SK-N-SH (cell line): ENCODE results near the gene NAXE. TPM values are rescaled to one million over a fixed set of nuclear protein-coding genes. Genes with fewer than 3 reads are reported as not detected.

Experiments used
- CTCF ChIA-PET: fragments of 300-600, 350-600 bp; formaldehyde crosslinking; extraction: SDS; loops from one replicate; lab custom pipeline; 2021; lab: Yijun Ruan, JAX
- POLR2A ChIA-PET: fragments of 350-600 bp; sonication (Branson Sonifier 250); formaldehyde crosslinking; extraction: SDS; loops from one replicate; lab custom pipeline; 2020; ENCODE audit warnings: antibody characterized with exemption, inconsistent platforms; lab: Yijun Ruan, JAX
- DNase-seq: peaks from one replicate; pipeline ENCODE4 v3.0.0; 2012
- H2AFZ ChIP-seq: fragments of 200-600 bp; sonication (generic); 2 replicates; pipeline ENCODE4 v1.8.1; 2016; ENCODE audit warnings: antibody characterized with exemption, mild to moderate bottlenecking, low read depth
- H3F3A ChIP-seq: fragments of 200-600 bp; sonication (generic); replicated peaks from 2 replicates; pipeline ENCODE3; 2016; ENCODE audit warnings: antibody characterized with exemption, mild to moderate bottlenecking; ENCODE audit not compliant: insufficient read depth
- H3K27ac ChIP-seq, 2 experiments: fragments of 200-500 bp in 1 of 2; fragments of 200-600 bp in 1 of 2; sonication (Bioruptor generic) in 1 of 2; sonication (generic), shearing (Covaris generic) in 1 of 2; 2 replicates each; pipeline versions ENCODE4 v1.5.1 to v1.6.1; 2014 to 2016; ENCODE audit warnings: low read depth in 2 of 2, inconsistent platforms in 1 of 2, low read length in 1 of 2, mild to moderate bottlenecking in 1 of 2, mixed read lengths in 1 of 2
- H3K27me3 ChIP-seq: fragments of 200-600 bp; sonication (generic), shearing (Covaris generic); 2 replicates; pipeline ENCODE4 v1.6.1; 2016; ENCODE audit warnings: mixed run types; ENCODE audit not compliant: insufficient read depth
- H3K36me3 ChIP-seq, 2 experiments: fragments of 200-500 bp in 1 of 2; fragments of 200-600 bp in 1 of 2; sonication (Bioruptor generic) in 1 of 2; sonication (generic) in 1 of 2; replicated peaks in 1 of 2; 2 replicates each; pipeline versions ENCODE3 to v1.5.1; 2014 to 2016; ENCODE audit warnings: low read length in 1 of 2, mild to moderate bottlenecking in 1 of 2; ENCODE audit not compliant: insufficient read depth in 2 of 2, control insufficient read depth in 1 of 2
- H3K4me1 ChIP-seq, 2 experiments: fragments of 200-500 bp in 1 of 2; fragments of 200-600 bp in 1 of 2; sonication (Bioruptor generic) in 1 of 2; sonication (generic), shearing (Covaris generic) in 1 of 2; 2 replicates each; pipeline versions ENCODE4 v1.5.1 to v1.6.1; 2014 to 2016; ENCODE audit warnings: low read depth in 1 of 2, low read length in 1 of 2, mixed run types in 1 of 2; ENCODE audit not compliant: insufficient read depth in 2 of 2, control insufficient read depth in 1 of 2
- H3K4me2 ChIP-seq: fragments of 200-600 bp; sonication (generic), shearing (Covaris generic); 2 replicates; pipeline ENCODE4 v1.6.1; 2017; ENCODE audit warnings: mixed run types
- H3K4me3 ChIP-seq, 2 experiments: fragments of 200-500 bp in 1 of 2; fragments of 200-600 bp in 1 of 2; sonication (Bioruptor generic) in 1 of 2; sonication (generic), shearing (Covaris generic) in 1 of 2; 2 replicates each; pipeline versions ENCODE4 v1.5.1 to v1.8.1; 2014 to 2016; ENCODE audit warnings: low read depth in 2 of 2, inconsistent platforms in 1 of 2, low read length in 1 of 2, mild to moderate bottlenecking in 1 of 2, mixed read lengths in 1 of 2, moderate library complexity in 1 of 2
- H3K79me2 ChIP-seq: fragments of 200-600 bp; sonication (generic); 2 replicates; pipeline ENCODE4 v1.8.1; 2017; ENCODE audit warnings: mild to moderate bottlenecking; ENCODE audit not compliant: insufficient read depth
- H3K9ac ChIP-seq: fragments of 200-600 bp; sonication (generic); 2 replicates; pipeline ENCODE4 v1.6.1; 2017; ENCODE audit warnings: mixed run types
- H3K9me2 ChIP-seq: fragments of 200-600 bp; sonication (generic); 2 replicates; pipeline ENCODE4 v1.6.1; 2017; ENCODE audit warnings: mixed run types
- H3K9me3 ChIP-seq: fragments of 200-600 bp; sonication (generic); 2 replicates; pipeline ENCODE4 v1.6.1; 2017; ENCODE audit warnings: mixed run types, mild to moderate bottlenecking, moderate library complexity
- H4K20me1 ChIP-seq: fragments of 200-600 bp; sonication (generic); 2 replicates; pipeline ENCODE4 v1.6.1; 2017; ENCODE audit warnings: mild to moderate bottlenecking, mixed run types; ENCODE audit not compliant: insufficient read depth
- CTCF ChIP-seq: fragments of 200-600 bp; sonication (generic); IDR thresholded peaks from 2 replicates; pipeline ENCODE4 v1.6.1; 2017; ENCODE audit warnings: antibody characterized with exemption, mild to moderate bottlenecking, moderate library complexity
- EP300 ChIP-seq, 2 experiments: IDR thresholded peaks; 2 replicates each; pipeline versions ENCODE4 v1.4.0 to v1.6.1; 2012; ENCODE audit warnings: borderline replicate concordance in 1 of 2, low read depth in 1 of 2, low read length in 1 of 2
- EZH2phosphoT487 ChIP-seq: fragments of 200-600 bp; sonication (generic); IDR thresholded peaks from 2 replicates; pipeline ENCODE4 v1.6.1; 2017; ENCODE audit warnings: low read depth, mixed run types, mild to moderate bottlenecking, antibody characterized with exemption, moderate library complexity, borderline replicate concordance
- FOSL2 ChIP-seq: IDR thresholded peaks from 2 replicates; pipeline ENCODE4 v1.4.0; 2012; ENCODE audit warnings: low read depth, mild to moderate bottlenecking, moderate library complexity, borderline replicate concordance
- FOXJ3 ChIP-seq: sonication (generic); formaldehyde crosslinking; IDR thresholded peaks from 2 replicates; pipeline ENCODE4 v1.5.1; 2020; ENCODE audit warnings: mild to moderate bottlenecking, missing genetic modification reagents
- GABPA ChIP-seq: IDR thresholded peaks from 2 replicates; pipeline ENCODE4 v1.4.0; 2012; ENCODE audit warnings: low read depth, mild to moderate bottlenecking
- JUND ChIP-seq: IDR thresholded peaks from 2 replicates; pipeline ENCODE4 v1.4.0; 2012
- MEF2A ChIP-seq: IDR thresholded peaks from 2 replicates; pipeline ENCODE4 v1.4.0; 2012; ENCODE audit warnings: low read depth, borderline replicate concordance
- MXI1 ChIP-seq: IDR thresholded peaks from 2 replicates; pipeline ENCODE4 v1.6.1; 2012; ENCODE audit warnings: mild to moderate bottlenecking, low read depth, low read length, improper control_type of control experiment
- NFIC ChIP-seq: IDR thresholded peaks from 2 replicates; pipeline ENCODE4 v1.4.0; 2012; ENCODE audit warnings: borderline replicate concordance
- NRF1 ChIP-seq: IDR thresholded peaks from 2 replicates; pipeline ENCODE4 v1.6.1; 2012; ENCODE audit warnings: low read depth, mild to moderate bottlenecking, low read length
- PBX3 ChIP-seq: IDR thresholded peaks from 2 replicates; pipeline ENCODE4; 2012
- RCOR1 ChIP-seq: fragments of 150-350 bp; IDR thresholded peaks from 2 replicates; pipeline ENCODE4 v1.6.1; 2017; ENCODE audit warnings: antibody characterized with exemption, low read length
- RFX5 ChIP-seq: IDR thresholded peaks from 2 replicates; pipeline ENCODE4 v1.6.1; 2012; ENCODE audit warnings: mild to moderate bottlenecking, improper control_type of control experiment, low read length
- TCF12 ChIP-seq: IDR thresholded peaks from 2 replicates; pipeline ENCODE4 v1.4.0; 2012
- USF1 ChIP-seq: IDR thresholded peaks from 2 replicates; pipeline ENCODE4 v1.4.0; 2012; ENCODE audit warnings: low read depth, borderline replicate concordance
- USF2 ChIP-seq: fragments of 150-350 bp; IDR thresholded peaks from 2 replicates; pipeline ENCODE4 v1.6.1; 2017; ENCODE audit warnings: antibody characterized with exemption, low read length, low read depth, borderline replicate concordance
- YY1 ChIP-seq: IDR thresholded peaks from 2 replicates; pipeline ENCODE4 v1.4.0; 2012; ENCODE audit warnings: low read depth, mild to moderate bottlenecking
- WGBS: methylation state at CpG from one replicate; pipeline ENCODE4 v1.1.6; 2017; ENCODE audit warnings: low lambda C conversion rate; 5-methylcytosine and 5-hydroxymethylcytosine counted together
- polyA plus RNA-seq, 3 experiments: library from polyadenylated mRNA; depleted of rRNA; stranded (reverse); fragments of >200 nt; gene quantifications; 2 replicates each; pipeline ENCODE4 v1.2.3, GENCODE V29; 2012

The NAXE gene
- polyA plus RNA-seq, 1 of the 3 experiments (the other 2 are of a cell fraction): 98.4 TPM

- CTCF ChIA-PET: interaction anchor here (0.8 to 17.8 kb wide), 4 partner anchors 11 to 68 kb away, joined by 3 to 252 read pairs (median 125); partner anchors contain the start of gene CRABP2
Observed at GRCh38 chr1:156638189-156638985, 46.8 kb downstream of the NAXE start.

GRCh38 chr1:156639601-156640101 is 48.1 kb downstream of the NAXE start:
- Histone ChIP-seq H3K4me1 (peaks cover 0 to 34% of the 10 kb centered on the region in 2 experiments; a peak in 1 of 4 replicates), H3K9me2 (no peaks in the 10 kb centered on the region), H3K9me3 (no peaks in the 10 kb centered on the region), H3K4me2 (no peak overlapping the region), H3K27me3 (peaks cover 55% of the 10 kb centered on the region), H3K79me2 (no peaks in the 10 kb centered on the region), H3K27ac (peak overlapping the region in 1 of 2 experiments; percentile 31; a peak in 2 of 4 replicates), H3F3A (peaks cover 5% of the 10 kb centered on the region), H3K4me3 (no peak overlapping the region), H4K20me1 (no peaks in the 10 kb centered on the region), H2AFZ (no peak overlapping the region), H3K36me3 (no peaks in the 10 kb centered on the region), H3K9ac (no peak overlapping the region)
- peak; percentile 74 for DNase-seq
- CTCF ChIA-PET: interaction anchor here (0.7 to 17.8 kb wide), 6 partner anchors 13 to 50 kb away, joined by 3 to 252 read pairs (median 7); partner anchors contain the start of gene NES
- WGBS: 73% methylated on average over 5 of the region's 6 CpGs
- POLR2A ChIA-PET: no interaction called here
- TF ChIP-seq RFX5: no peak
- no peak for TF ChIP-seq USF1
- TF ChIP-seq CTCF: no peak
- no peak for TF ChIP-seq MEF2A
- TF ChIP-seq GABPA: no peak
- no peak for TF ChIP-seq JUND
- TF ChIP-seq USF2: no peak
- TF ChIP-seq EP300 (IDR thresholded peaks at IDR 0.05; ENCODE audit: borderline replicate concordance in 1 of 2, low read depth in 1 of 2, low read length in 1 of 2): peak in 1 of 2 experiments; percentile 24; a peak in 1 of 4 replicates
- no peak for TF ChIP-seq PBX3
- peak; percentile 9; the same call in 1 of the 2 replicates for TF ChIP-seq RCOR1
- TF ChIP-seq TCF12: no peak
- TF ChIP-seq FOXJ3 (CRISPR knock-in tag): peak; percentile 60
- TF ChIP-seq NFIC: no peak
- no peak for TF ChIP-seq FOSL2
- no peak for TF ChIP-seq NRF1
- no peak for TF ChIP-seq MXI1
- TF ChIP-seq YY1: no peak

More at GRCh38 chr1:156638189-156638985, 46.8 kb downstream of the NAXE start:
- no peaks in the 10 kb centered on the region for H3K9me2 ChIP-seq
- H3K4me1 ChIP-seq: peaks cover 0 to 34% of the 10 kb centered on the region in 2 experiments; a peak in 1 of 4 replicates
- whole genome bisulfite sequencing: 45% methylated on average over 6 of the region's 8 CpGs
- peak; percentile 12 for DNase-seq
- no peak overlapping the region for H3K9ac ChIP-seq
- peaks cover 3% of the 10 kb centered on the region for H3F3A ChIP-seq
- no peak for TF ChIP-seq USF1
- no peak for TF ChIP-seq EZH2phosphoT487
- H3K27ac ChIP-seq: no peak overlapping the region
- no peaks in the 10 kb centered on the region for H3K9me3 ChIP-seq
- no peaks in the 10 kb centered on the region for H4K20me1 ChIP-seq
- no peak overlapping the region for H3K4me2 ChIP-seq
- H3K79me2 ChIP-seq: no peaks in the 10 kb centered on the region
- H3K36me3 ChIP-seq: no peaks in the 10 kb centered on the region
- no peak overlapping the region for H2AFZ ChIP-seq
- H3K4me3 ChIP-seq: no peak overlapping the region
- POLR2A ChIA-PET: no interaction called here
- H3K27me3 ChIP-seq: peaks cover 59% of the 10 kb centered on the region
